GM23338 (cell line): Measurements from ENCODE around the gene RMI1. TPM values are rescaled to one million over a fixed set of nuclear protein-coding genes. Genes with fewer than 3 reads are reported as not detected.

Experiments
- ATAC-seq: fragments of 200-7000 bp; cut with Tn5 transposase; 3 replicates; pipeline ENCODE4 v1.9.1; 2020
- DNase-seq: peaks from one replicate; pipeline ENCODE4 v3.0.0-alpha.2; 2015; ENCODE audit warnings: low spot score
- H2AFZ ChIP-seq: fragments of 200-600 bp; sonication (generic); 2 replicates; pipeline ENCODE4 v1.8.0; 2016; ENCODE audit warnings: antibody characterized with exemption, mild to moderate bottlenecking, moderate library complexity
- H3F3A ChIP-seq: fragments of 200-600 bp; sonication (generic); replicated peaks from 2 replicates; pipeline ENCODE4 v1.8.0; 2017; ENCODE audit warnings: antibody characterized with exemption, mixed run types, low read depth
- H3K27ac ChIP-seq: fragments of 200-600 bp; sonication (generic); 2 replicates; pipeline ENCODE4 v1.6.1; 2016; ENCODE audit warnings: low read depth
- H3K27me3 ChIP-seq: fragments of 200-600 bp; sonication (generic); 2 replicates; pipeline ENCODE4 v1.8.0; 2016; ENCODE audit warnings: mild to moderate bottlenecking, mixed run types, moderate library complexity; ENCODE audit not compliant: insufficient read depth
- H3K36me3 ChIP-seq: fragments of 200-600 bp; sonication (generic); 2 replicates; pipeline ENCODE4 v1.8.0; 2016; ENCODE audit warnings: mild to moderate bottlenecking; ENCODE audit not compliant: insufficient read depth
- H3K4me1 ChIP-seq: fragments of 200-600 bp; sonication (generic); 2 replicates; pipeline ENCODE4 v1.8.0; 2016; ENCODE audit warnings: mild to moderate bottlenecking, moderate library complexity; ENCODE audit not compliant: insufficient read depth
- H3K4me2 ChIP-seq: fragments of 200-600 bp; sonication (generic); 2 replicates; pipeline ENCODE4 v1.7.1; 2017; ENCODE audit warnings: mixed run types
- H3K4me3 ChIP-seq: fragments of 200-600 bp; sonication (generic); 2 replicates; pipeline ENCODE4 v1.6.1; 2016; ENCODE audit warnings: mixed run types
- H3K79me2 ChIP-seq: fragments of 200-600 bp; sonication (generic); replicated peaks from 2 replicates; pipeline ENCODE4 v1.8.0; 2017; ENCODE audit warnings: mild to moderate bottlenecking; ENCODE audit not compliant: insufficient read depth
- H3K9me2 ChIP-seq: fragments of 200-600 bp; sonication (generic); 2 replicates; pipeline ENCODE4 v1.8.0; 2017; ENCODE audit not compliant: insufficient read depth
- H4K20me1 ChIP-seq: fragments of 200-600 bp; sonication (generic); replicated peaks from 2 replicates; pipeline ENCODE4 v1.8.0; 2017; ENCODE audit warnings: mild to moderate bottlenecking; ENCODE audit not compliant: insufficient read depth
- H3K27ac Mint-ChIP-seq: 2 replicates; pipeline ENCODE4 v1.8.0; 2020; ENCODE audit warnings: inconsistent platforms, mild to moderate bottlenecking, moderate library complexity, mixed read lengths
- H3K27me3 Mint-ChIP-seq: 3 replicates; pipeline ENCODE4 v1.8.0; 2022; ENCODE audit warnings: low read depth, mild to moderate bottlenecking, moderate library complexity, mixed read lengths, inconsistent platforms; ENCODE audit not compliant: insufficient read depth, poor library complexity
- H3K36me3 Mint-ChIP-seq: 3 replicates; pipeline ENCODE4 v1.8.0; 2021; ENCODE audit warnings: low read depth, mild to moderate bottlenecking, inconsistent platforms, moderate library complexity, mixed read lengths
- H3K4me1 Mint-ChIP-seq: 3 replicates; pipeline ENCODE4 v1.8.0; 2020; ENCODE audit warnings: mild to moderate bottlenecking, inconsistent platforms, mixed read lengths
- H3K4me3 Mint-ChIP-seq: 3 replicates; pipeline ENCODE4 v1.8.0; 2021; ENCODE audit warnings: moderate library complexity, mild to moderate bottlenecking, inconsistent platforms, mixed read lengths
- H3K9me3 Mint-ChIP-seq: 3 replicates; pipeline ENCODE4 v1.8.0; 2020; ENCODE audit warnings: moderate library complexity, mild to moderate bottlenecking, inconsistent platforms, mixed read lengths
- CREB1 ChIP-seq: fragments of 250-450 bp; sonication (Bioruptor Pico); IDR thresholded peaks from 2 replicates; pipeline ENCODE4 v1.5.0; 2020; ENCODE audit warnings: low read depth, mild to moderate bottlenecking, moderate library complexity
- EZH2 ChIP-seq: fragments of 200-600 bp; sonication (generic); IDR thresholded peaks from one replicate; pipeline ENCODE4 v1.8.0; 2017; ENCODE audit warnings: antibody characterized with exemption, mild to moderate bottlenecking, low read depth; ENCODE audit not compliant: unreplicated experiment
- EZH2phosphoT487 ChIP-seq: fragments of 200-600 bp; sonication (generic); IDR thresholded peaks from one replicate; pipeline ENCODE4 v1.8.1; 2018; ENCODE audit warnings: antibody characterized with exemption; ENCODE audit not compliant: unreplicated experiment
- JUNB ChIP-seq: IDR thresholded peaks from one replicate; pipeline ENCODE4 v1.6.1; 2016; ENCODE audit warnings: antibody characterized with exemption; ENCODE audit not compliant: unreplicated experiment
- ZNF114 ChIP-seq: fragments of 250-450 bp; sonication (Bioruptor Pico); IDR thresholded peaks from 2 replicates; pipeline ENCODE4 v1.5.0; 2020; ENCODE audit warnings: mild to moderate bottlenecking, moderate library complexity
- ZNF331 ChIP-seq: fragments of 250-450 bp; sonication (Bioruptor Pico); IDR thresholded peaks from 2 replicates; pipeline ENCODE4 v1.5.0; 2020; ENCODE audit warnings: low read depth, mild to moderate bottlenecking, moderate library complexity
- polyA plus RNA-seq: library from polyadenylated mRNA; unstranded; fragments of >200 nt; fragmentation: Nextera tagmentation; extraction: Ambion mirVana; gene quantifications from 2 replicates; pipeline ENCODE4 v1.2.1, GENCODE V29; 2016
- total RNA-seq: library from RNA; depleted of rRNA; stranded (reverse); fragments of >200 nt; shearing (Covaris generic); gene quantifications from 2 replicates; pipeline ENCODE4 v1.2.3, GENCODE V29; 2014
- TF ChIP-seq, protein P1 (sequence below): IDR thresholded peaks from one replicate; pipeline ENCODE4 v1.6.1; 2018; ENCODE audit warnings: antibody characterized with exemption; ENCODE audit not compliant: unreplicated experiment
- TF ChIP-seq, protein P2 (sequence below): fragments of 250-450 bp; sonication (Bioruptor Pico); IDR thresholded peaks from 2 replicates; pipeline ENCODE4 v1.5.0; 2020; ENCODE audit warnings: mild to moderate bottlenecking, moderate library complexity

Gene RMI1
- total and polyA plus RNA-seq, 2 experiments from 2014 or later, result 16.9 to 36.1 TPM

DNA sequence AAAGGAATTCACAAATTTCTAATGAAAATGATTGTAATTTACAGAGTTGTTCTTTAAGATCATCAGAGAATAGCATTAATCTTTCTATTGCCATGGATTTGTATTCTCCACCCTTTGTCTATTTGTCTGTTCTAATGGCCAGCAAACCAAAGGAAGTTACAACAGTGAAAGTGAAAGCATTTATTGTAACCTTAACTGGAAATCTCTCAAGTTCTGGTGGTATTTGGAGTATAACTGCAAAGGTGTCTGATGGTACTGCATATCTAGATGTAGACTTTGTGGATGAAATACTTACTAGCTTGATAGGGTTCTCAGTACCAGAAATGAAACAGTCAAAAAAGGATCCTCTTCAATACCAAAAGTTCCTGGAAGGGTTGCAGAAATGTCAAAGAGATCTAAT lies 21.7 kb downstream of the RMI1 start:
- H3K79me2 ChIP-seq, result peaks cover 10% of the 10 kb centered on the region
- DNase-seq (no peak), ATAC-seq (no peak)
- H3K4me1 Mint-ChIP-seq, result no peaks in the 10 kb centered on the region
- H3K9me2 ChIP-seq, result no peaks in the 10 kb centered on the region
- H3K27ac Mint-ChIP-seq, result no peak overlapping the region
- peaks cover 9% of the 10 kb centered on the region; the same call in 1 of the 2 replicates for H4K20me1 ChIP-seq
- H3K36me3 Mint-ChIP-seq, result peaks cover 16% of the 10 kb centered on the region; the same call in 2 of the 3 replicates
- H3K4me1 ChIP-seq, result no peaks in the 10 kb centered on the region
- TF ChIP-seq EZH2phosphoT487 (no peak), JUNB (no peak)
- TF ChIP-seq, protein P1, sequence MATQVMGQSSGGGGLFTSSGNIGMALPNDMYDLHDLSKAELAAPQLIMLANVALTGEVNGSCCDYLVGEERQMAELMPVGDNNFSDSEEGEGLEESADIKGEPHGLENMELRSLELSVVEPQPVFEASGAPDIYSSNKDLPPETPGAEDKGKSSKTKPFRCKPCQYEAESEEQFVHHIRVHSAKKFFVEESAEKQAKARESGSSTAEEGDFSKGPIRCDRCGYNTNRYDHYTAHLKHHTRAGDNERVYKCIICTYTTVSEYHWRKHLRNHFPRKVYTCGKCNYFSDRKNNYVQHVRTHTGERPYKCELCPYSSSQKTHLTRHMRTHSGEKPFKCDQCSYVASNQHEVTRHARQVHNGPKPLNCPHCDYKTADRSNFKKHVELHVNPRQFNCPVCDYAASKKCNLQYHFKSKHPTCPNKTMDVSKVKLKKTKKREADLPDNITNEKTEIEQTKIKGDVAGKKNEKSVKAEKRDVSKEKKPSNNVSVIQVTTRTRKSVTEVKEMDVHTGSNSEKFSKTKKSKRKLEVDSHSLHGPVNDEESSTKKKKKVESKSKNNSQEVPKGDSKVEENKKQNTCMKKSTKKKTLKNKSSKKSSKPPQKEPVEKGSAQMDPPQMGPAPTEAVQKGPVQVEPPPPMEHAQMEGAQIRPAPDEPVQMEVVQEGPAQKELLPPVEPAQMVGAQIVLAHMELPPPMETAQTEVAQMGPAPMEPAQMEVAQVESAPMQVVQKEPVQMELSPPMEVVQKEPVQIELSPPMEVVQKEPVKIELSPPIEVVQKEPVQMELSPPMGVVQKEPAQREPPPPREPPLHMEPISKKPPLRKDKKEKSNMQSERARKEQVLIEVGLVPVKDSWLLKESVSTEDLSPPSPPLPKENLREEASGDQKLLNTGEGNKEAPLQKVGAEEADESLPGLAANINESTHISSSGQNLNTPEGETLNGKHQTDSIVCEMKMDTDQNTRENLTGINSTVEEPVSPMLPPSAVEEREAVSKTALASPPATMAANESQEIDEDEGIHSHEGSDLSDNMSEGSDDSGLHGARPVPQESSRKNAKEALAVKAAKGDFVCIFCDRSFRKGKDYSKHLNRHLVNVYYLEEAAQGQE, result no peak
- H3K9me3 Mint-ChIP-seq, result no peaks in the 10 kb centered on the region; the same call in 2 of the 3 replicates
- H3K36me3 ChIP-seq, result peaks cover 17% of the 10 kb centered on the region
- H2AFZ ChIP-seq, result no peak overlapping the region
- no peak overlapping the region for H3K4me3 ChIP-seq
- H3F3A ChIP-seq, result no peaks in the 10 kb centered on the region
- no peak overlapping the region for H3K27ac ChIP-seq
- H3K4me3 Mint-ChIP-seq, result no peak overlapping the region
- no peak overlapping the region for H3K4me2 ChIP-seq
- H3K27me3 Mint-ChIP-seq, result no peaks in the 10 kb centered on the region
- H3K27me3 ChIP-seq, result no peaks in the 10 kb centered on the region

DNA sequence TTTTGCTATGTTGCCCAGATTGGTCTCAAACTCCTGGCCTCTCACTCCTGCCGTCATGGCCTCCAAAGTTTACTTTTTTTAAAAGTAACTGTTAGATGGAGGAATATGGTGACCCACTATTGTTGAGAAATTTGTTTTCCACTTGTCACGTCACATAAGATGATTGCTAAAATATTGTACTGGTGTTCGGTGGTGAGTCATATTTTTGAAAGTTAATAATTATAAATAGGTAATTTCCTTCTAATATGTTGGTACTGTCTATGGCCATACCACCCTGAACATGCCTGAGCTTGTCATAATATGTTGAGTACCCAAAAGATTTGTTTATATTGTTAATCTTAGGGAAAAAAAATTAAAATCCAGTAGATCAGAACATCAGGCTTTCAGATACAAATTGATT lies 22.6 kb downstream of the RMI1 start:
- Histone ChIP-seq H3K4me1 (no peaks in the 10 kb centered on the region), H3K4me2 (no peak overlapping the region), H3K27me3 (no peaks in the 10 kb centered on the region), H3F3A (no peaks in the 10 kb centered on the region), H3K4me3 (no peak overlapping the region), H4K20me1 (peaks cover 4% of the 10 kb centered on the region; the same call in 1 of the 2 replicates), H2AFZ (no peak overlapping the region), H3K27ac (no peak overlapping the region), H3K79me2 (peaks cover under 1% of the 10 kb centered on the region; the same call in 1 of the 2 replicates), H3K9me2 (no peaks in the 10 kb centered on the region), H3K36me3 (peaks cover 17% of the 10 kb centered on the region)
- no peaks in the 10 kb centered on the region for H3K27me3 Mint-ChIP-seq
- H3K4me1 Mint-ChIP-seq, result no peaks in the 10 kb centered on the region
- ATAC-seq (no peak), DNase-seq (no peak)
- no peak overlapping the region for H3K27ac Mint-ChIP-seq
- peaks cover 16% of the 10 kb centered on the region; the same call in 2 of the 3 replicates for H3K36me3 Mint-ChIP-seq
- no peak overlapping the region for H3K4me3 Mint-ChIP-seq
- no peaks in the 10 kb centered on the region; the same call in 2 of the 3 replicates for H3K9me3 Mint-ChIP-seq
- TF ChIP-seq CREB1 (CRISPR knock-in tag) (no peak), ZNF331 (no peak), ZNF114 (no peak), JUNB (no peak), EZH2 (no peak)
- TF ChIP-seq, protein P1, result no peak
- TF ChIP-seq, protein P2, sequence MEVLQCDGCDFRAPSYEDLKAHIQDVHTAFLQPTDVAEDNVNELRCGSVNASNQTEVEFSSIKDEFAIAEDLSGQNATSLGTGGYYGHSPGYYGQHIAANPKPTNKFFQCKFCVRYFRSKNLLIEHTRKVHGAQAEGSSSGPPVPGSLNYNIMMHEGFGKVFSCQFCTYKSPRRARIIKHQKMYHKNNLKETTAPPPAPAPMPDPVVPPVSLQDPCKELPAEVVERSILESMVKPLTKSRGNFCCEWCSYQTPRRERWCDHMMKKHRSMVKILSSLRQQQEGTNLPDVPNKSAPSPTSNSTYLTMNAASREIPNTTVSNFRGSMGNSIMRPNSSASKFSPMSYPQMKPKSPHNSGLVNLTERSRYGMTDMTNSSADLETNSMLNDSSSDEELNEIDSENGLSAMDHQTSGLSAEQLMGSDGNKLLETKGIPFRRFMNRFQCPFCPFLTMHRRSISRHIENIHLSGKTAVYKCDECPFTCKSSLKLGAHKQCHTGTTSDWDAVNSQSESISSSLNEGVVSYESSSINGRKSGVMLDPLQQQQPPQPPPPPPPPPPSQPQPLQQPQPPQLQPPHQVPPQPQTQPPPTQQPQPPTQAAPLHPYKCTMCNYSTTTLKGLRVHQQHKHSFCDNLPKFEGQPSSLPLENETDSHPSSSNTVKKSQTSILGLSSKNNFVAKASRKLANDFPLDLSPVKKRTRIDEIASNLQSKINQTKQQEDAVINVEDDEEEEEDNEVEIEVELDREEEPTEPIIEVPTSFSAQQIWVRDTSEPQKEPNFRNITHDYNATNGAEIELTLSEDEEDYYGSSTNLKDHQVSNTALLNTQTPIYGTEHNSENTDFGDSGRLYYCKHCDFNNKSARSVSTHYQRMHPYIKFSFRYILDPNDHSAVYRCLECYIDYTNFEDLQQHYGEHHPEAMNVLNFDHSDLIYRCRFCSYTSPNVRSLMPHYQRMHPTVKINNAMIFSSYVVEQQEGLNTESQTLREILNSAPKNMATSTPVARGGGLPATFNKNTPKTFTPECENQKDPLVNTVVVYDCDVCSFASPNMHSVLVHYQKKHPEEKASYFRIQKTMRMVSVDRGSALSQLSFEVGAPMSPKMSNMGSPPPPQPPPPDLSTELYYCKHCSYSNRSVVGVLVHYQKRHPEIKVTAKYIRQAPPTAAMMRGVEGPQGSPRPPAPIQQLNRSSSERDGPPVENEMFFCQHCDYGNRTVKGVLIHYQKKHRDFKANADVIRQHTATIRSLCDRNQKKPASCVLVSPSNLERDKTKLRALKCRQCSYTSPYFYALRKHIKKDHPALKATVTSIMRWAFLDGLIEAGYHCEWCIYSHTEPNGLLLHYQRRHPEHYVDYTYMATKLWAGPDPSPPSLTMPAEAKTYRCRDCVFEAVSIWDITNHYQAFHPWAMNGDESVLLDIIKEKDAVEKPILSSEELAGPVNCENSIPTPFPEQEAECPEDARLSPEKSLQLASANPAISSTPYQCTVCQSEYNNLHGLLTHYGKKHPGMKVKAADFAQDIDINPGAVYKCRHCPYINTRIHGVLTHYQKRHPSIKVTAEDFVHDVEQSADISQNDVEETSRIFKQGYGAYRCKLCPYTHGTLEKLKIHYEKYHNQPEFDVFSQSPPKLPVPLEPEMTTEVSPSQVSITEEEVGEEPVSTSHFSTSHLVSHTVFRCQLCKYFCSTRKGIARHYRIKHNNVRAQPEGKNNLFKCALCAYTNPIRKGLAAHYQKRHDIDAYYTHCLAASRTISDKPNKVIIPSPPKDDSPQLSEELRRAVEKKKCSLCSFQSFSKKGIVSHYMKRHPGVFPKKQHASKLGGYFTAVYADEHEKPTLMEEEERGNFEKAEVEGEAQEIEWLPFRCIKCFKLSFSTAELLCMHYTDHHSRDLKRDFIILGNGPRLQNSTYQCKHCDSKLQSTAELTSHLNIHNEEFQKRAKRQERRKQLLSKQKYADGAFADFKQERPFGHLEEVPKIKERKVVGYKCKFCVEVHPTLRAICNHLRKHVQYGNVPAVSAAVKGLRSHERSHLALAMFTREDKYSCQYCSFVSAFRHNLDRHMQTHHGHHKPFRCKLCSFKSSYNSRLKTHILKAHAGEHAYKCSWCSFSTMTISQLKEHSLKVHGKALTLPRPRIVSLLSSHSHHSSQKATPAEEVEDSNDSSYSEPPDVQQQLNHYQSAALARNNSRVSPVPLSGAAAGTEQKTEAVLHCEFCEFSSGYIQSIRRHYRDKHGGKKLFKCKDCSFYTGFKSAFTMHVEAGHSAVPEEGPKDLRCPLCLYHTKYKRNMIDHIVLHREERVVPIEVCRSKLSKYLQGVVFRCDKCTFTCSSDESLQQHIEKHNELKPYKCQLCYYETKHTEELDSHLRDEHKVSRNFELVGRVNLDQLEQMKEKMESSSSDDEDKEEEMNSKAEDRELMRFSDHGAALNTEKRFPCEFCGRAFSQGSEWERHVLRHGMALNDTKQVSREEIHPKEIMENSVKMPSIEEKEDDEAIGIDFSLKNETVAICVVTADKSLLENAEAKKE (CRISPR knock-in tag), result no peak
